Nephron progenitor cell (in vitro differentiated cells): Measurements from ENCODE around the gene DUSP14.
"Not testable (repeated sequence)": the region's sequence is repeated elsewhere in the genome, so short reads cannot be mapped to it uniquely, and the experiment has no call there.

Source experiments
- DNase-seq: peaks from one replicate; pipeline ENCODE4 v3.0.0; 2021
- H3K27ac Mint-ChIP-seq: 2 replicates; pipeline ENCODE4 v1.8.0; 2021; ENCODE audit warnings: mild to moderate bottlenecking, moderate library complexity, mixed read lengths
- H3K27me3 Mint-ChIP-seq: 2 replicates; pipeline ENCODE4 v1.8.0; 2021; ENCODE audit warnings: mild to moderate bottlenecking, low read depth, mixed read lengths; ENCODE audit not compliant: poor library complexity
- H3K36me3 Mint-ChIP-seq: 2 replicates; pipeline ENCODE4 v1.8.0; 2021; ENCODE audit warnings: low read depth, mixed read lengths
- H3K4me1 Mint-ChIP-seq: 2 replicates; pipeline ENCODE4 v1.8.0; 2021; ENCODE audit warnings: mixed read lengths
- H3K4me3 Mint-ChIP-seq: 2 replicates; pipeline ENCODE4 v1.8.0; 2021; ENCODE audit warnings: mild to moderate bottlenecking, moderate library complexity, mixed read lengths
- H3K9me3 Mint-ChIP-seq: 2 replicates; pipeline ENCODE4 v1.8.0; 2021; ENCODE audit warnings: mild to moderate bottlenecking, moderate library complexity, mixed read lengths
- CTCF ChIP-seq: fragments of 200-600 bp; sonication (generic); IDR thresholded peaks from 2 replicates; pipeline ENCODE4 v1.5.0; 2021; ENCODE audit warnings: antibody characterized with exemption

The DUSP14 gene

GRCh38 chr17:37489197-37490001, at the start of gene DUSP14:
Gene DUSP14, plus strand, starts transcription at chr17:37489891. Its CDS starts 22,382 bp downstream, at chr17:37512273.
- Mint-ChIP-seq H3K9me3 (no peaks in the 10 kb centered on the region), H3K36me3 (no peaks in the 10 kb centered on the region), H3K27me3 (peaks cover 39% of the 10 kb centered on the region), H3K4me1 (peaks cover 44% of the 10 kb centered on the region), H3K4me3 (peak within 1 kb of the TSS; percentile 95), H3K27ac (peak within 1 kb of the TSS; percentile 86)
- DNase-seq = peak; percentile 85
- no peak for TF ChIP-seq CTCF

GRCh38 chr17:37440424-37440823, 49.3 kb upstream of the DUSP14 start:
- no peak for DNase-seq
- peaks cover 81% of the 10 kb centered on the region for H3K36me3 Mint-ChIP-seq
- H3K9me3 Mint-ChIP-seq = no peaks in the 10 kb centered on the region
- H3K27ac Mint-ChIP-seq = no peak overlapping the region
- peaks cover 3% of the 10 kb centered on the region for H3K27me3 Mint-ChIP-seq
- peaks cover 6% of the 10 kb centered on the region for H3K4me1 Mint-ChIP-seq
- no peak overlapping the region for H3K4me3 Mint-ChIP-seq
- no peak for TF ChIP-seq CTCF

- DNase-seq, H3K9me3 Mint-ChIP-seq, H3K27me3 Mint-ChIP-seq, H3K4me3 Mint-ChIP-seq: not testable (repeated sequence)
- peaks cover 12% of the 10 kb centered on the region for H3K4me1 Mint-ChIP-seq
- peaks cover 83% of the 10 kb centered on the region for H3K36me3 Mint-ChIP-seq
- H3K27ac Mint-ChIP-seq = peak overlapping the region; percentile 29
Observed at GRCh38 chr17:37441369-37442014, 48.2 kb upstream of the DUSP14 start.

GRCh38 chr17:37446027-37446426, 43.7 kb upstream of the DUSP14 start:
- no peak for DNase-seq
- no peak overlapping the region for H3K27ac Mint-ChIP-seq

GRCh38 chr17:37447641-37448040, 42.0 kb upstream of the DUSP14 start:
- H3K36me3 Mint-ChIP-seq = peaks cover 76% of the 10 kb centered on the region
- no peak overlapping the region for H3K27ac Mint-ChIP-seq
- peaks cover 3% of the 10 kb centered on the region for H3K27me3 Mint-ChIP-seq
- peaks cover 6% of the 10 kb centered on the region for H3K4me1 Mint-ChIP-seq
- DNase-seq = no peak
- H3K4me3 Mint-ChIP-seq = no peak overlapping the region
- H3K9me3 Mint-ChIP-seq = no peaks in the 10 kb centered on the region
- TF ChIP-seq CTCF = no peak

More at GRCh38 chr17:37446027-37446426, 43.7 kb upstream of the DUSP14 start:
- peaks cover 6% of the 10 kb centered on the region for H3K4me1 Mint-ChIP-seq
- no peak overlapping the region for H3K4me3 Mint-ChIP-seq
- H3K9me3 Mint-ChIP-seq = no peaks in the 10 kb centered on the region
- H3K27me3 Mint-ChIP-seq = peaks cover 3% of the 10 kb centered on the region
- TF ChIP-seq CTCF = no peak
- peaks cover 86% of the 10 kb centered on the region for H3K36me3 Mint-ChIP-seq

GRCh38 chr17:37450112-37450511, 39.6 kb upstream of the DUSP14 start:
- Mint-ChIP-seq H3K4me3 (no peak overlapping the region), H3K27me3 (peaks cover 2% of the 10 kb centered on the region), H3K36me3 (peaks cover 64% of the 10 kb centered on the region), H3K4me1 (peaks cover 6% of the 10 kb centered on the region), H3K27ac (peak overlapping the region; percentile 55), H3K9me3 (no peaks in the 10 kb centered on the region)
- no peak for DNase-seq
- no peak for TF ChIP-seq CTCF

GRCh38 chr17:37457801-37458200, 31.9 kb upstream of the DUSP14 start:
- not testable (repeated sequence) for H3K27me3 Mint-ChIP-seq, H3K4me3 Mint-ChIP-seq, H3K9me3 Mint-ChIP-seq, H3K4me1 Mint-ChIP-seq, DNase-seq
- H3K36me3 Mint-ChIP-seq = peaks cover 25% of the 10 kb centered on the region
- peak overlapping the region; percentile 36 for H3K27ac Mint-ChIP-seq
